Measurements from ENCODE around the gene MPI. TPM values are rescaled to one million over a fixed set of nuclear protein-coding genes. Genes with fewer than 3 reads are reported as not detected.

MPI gene
- total RNA-seq (ENCODE audit: low replicate concordance) = 57.1 and 62.5 TPM in 2 replicates

GRCh38 chr15:74889883-74890664 is at the start of gene MPI:
Gene MPI (plus strand): TSS chr15:74890042. CDS start chr15:74890074, 32 bp downstream.

GRCh38 chr15:74842581-74843444 is 47.0 kb upstream of the MPI start, which contains the start of gene ULK3:
Gene ULK3 (minus strand): TSS chr15:74843156. CDS start chr15:74843105, 51 bp downstream.

GRCh38 chr15:74873036-74873755 is 16.6 kb upstream of the MPI start, which contains the start of gene SCAMP2:
Gene SCAMP2 (minus strand): TSS chr15:74873365. CDS start chr15:74873255, 110 bp downstream.

GRCh38 chr15:74906450-74907162 is 16.8 kb downstream of the MPI start, which contains the start of gene FAM219B:
Gene FAM219B (minus strand): TSS chr15:74906851. CDS start chr15:74906800, 51 bp downstream.

GRCh38 chr15:74937590-74938371 is 47.9 kb downstream of the MPI start, which contains the start of gene COX5A:
Gene COX5A (minus strand): TSS chr15:74938073. CDS start chr15:74938014, 59 bp downstream.

Other genes with a start within 250 kb of the MPI start
- 10.9 and 11.0 TPM in 2 replicates for gene EDC3, start 194.0 kb upstream of the MPI start, total RNA-seq (ENCODE audit: low replicate concordance)
- 0.45 TPM in 1 of 2 replicates, not detected in the other for gene CYP1A1, start 164.5 kb upstream of the MPI start, total RNA-seq (ENCODE audit: low replicate concordance)
- not detected in 2 replicates for gene CYP1A2, start 141.2 kb upstream of the MPI start, total RNA-seq (ENCODE audit: low replicate concordance)
- 21.3 and 22.6 TPM in 2 replicates for gene CSK, start 108.0 kb upstream of the MPI start, total RNA-seq (ENCODE audit: low replicate concordance)
- gene LMAN1L, start 77.2 kb upstream of the MPI start, total RNA-seq (ENCODE audit: low replicate concordance) = not detected in 2 replicates
- gene CPLX3, start 63.4 kb upstream of the MPI start, total RNA-seq (ENCODE audit: low replicate concordance) = not detected in 2 replicates
- 4.4 and 11.4 TPM in 2 replicates for gene ULK3, start 46.9 kb upstream of the MPI start, total RNA-seq (ENCODE audit: low replicate concordance)
- 9.2 and 15.6 TPM in 2 replicates for gene SCAMP2, start 16.7 kb upstream of the MPI start, total RNA-seq (ENCODE audit: low replicate concordance)
- 31.7 and 35.6 TPM in 2 replicates for gene FAM219B, start 16.8 kb downstream of the MPI start, total RNA-seq (ENCODE audit: low replicate concordance)
- gene COX5A, start 48.0 kb downstream of the MPI start, total RNA-seq (ENCODE audit: low replicate concordance) = 19.4 and 37.5 TPM in 2 replicates
- gene RPP25, start 66.7 kb downstream of the MPI start, total RNA-seq (ENCODE audit: low replicate concordance) = 1.8 and 4.4 TPM in 2 replicates
- gene SCAMP5, start 105.5 kb downstream of the MPI start, total RNA-seq (ENCODE audit: low replicate concordance) = 0.94 and 1.3 TPM in 2 replicates
- 3.3 and 10.1 TPM in 2 replicates for gene PPCDC, start 133.5 kb downstream of the MPI start, total RNA-seq (ENCODE audit: low replicate concordance)

Data from smooth muscle cell of the coronary artery (primary cell).